Measurements from ENCODE around the gene C1orf174. TPM values are rescaled to one million over a fixed set of nuclear protein-coding genes. Genes with fewer than 3 reads are reported as not detected.

The C1orf174 gene
- total RNA-seq, result 10 to 100 TPM; 24.1 to 25.5 TPM

DNA sequence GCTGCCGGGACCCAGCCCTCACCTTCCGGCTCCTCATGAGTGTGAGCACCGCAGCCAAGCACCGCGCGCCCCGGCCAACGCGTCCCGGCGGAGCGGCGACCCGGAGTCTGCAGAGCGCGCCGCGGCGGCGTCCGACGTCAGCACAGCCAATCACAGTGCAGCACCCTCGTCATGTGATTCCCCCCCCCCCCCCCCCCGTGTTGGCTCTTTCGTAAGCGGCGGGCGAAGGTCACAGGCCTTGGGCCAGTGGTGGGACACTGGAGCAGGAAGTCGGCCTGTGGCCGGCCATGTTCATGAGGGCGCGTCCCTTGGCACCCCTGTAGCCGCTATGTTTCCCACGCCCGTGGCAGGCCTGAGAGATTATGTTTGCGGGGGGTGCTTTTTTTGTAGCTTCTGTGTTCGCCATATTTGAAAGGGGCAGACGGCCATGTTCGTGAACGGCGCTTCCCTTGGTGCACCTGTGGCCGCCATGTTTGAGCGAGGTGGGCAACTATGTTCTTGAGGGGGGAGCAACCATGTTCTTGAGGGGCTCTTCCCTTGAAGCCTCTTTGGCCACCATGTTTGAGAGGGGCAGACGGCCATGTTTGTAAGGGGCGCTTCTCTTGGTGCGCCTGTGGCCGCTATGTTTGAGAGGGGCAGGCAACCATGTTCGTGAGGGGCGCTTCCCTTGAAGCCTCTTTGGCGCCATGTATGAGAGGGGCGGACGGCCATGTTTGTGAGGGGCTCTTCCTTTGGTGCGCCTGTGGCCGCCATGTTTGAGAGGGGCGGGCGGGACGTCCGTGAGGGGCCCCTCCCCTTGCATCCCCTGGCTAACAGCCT lies at the start of gene C1orf174:
Gene C1orf174 (minus strand): TSS at position 123 of the 819 bp plus-strand sequence. CDS start 86 bp downstream, at position 37.
- DNase-seq, result peak; percentile 93
- Mint-ChIP-seq H3K27me3 (no peaks in the 10 kb centered on the region), H3K27ac (peak within 1 kb of the TSS; percentile 99), H3K4me1 (peaks cover 50% of the 10 kb centered on the region), H3K4me3 (peak within 1 kb of the TSS; percentile 94), H3K9me3 (peaks cover 6% of the 10 kb centered on the region), H3K36me3 (ENCODE audit: low read depth) (peaks cover 15% of the 10 kb centered on the region)
- ChIA-PET CTCF (interaction anchor here (0.9 to 2.1 kb wide), 7 partner anchors 9 to 281 kb away, joined by 3 to 10 read pairs (median 3); partner anchors contain the start of genes CEP104 and DFFB), POLR2A (interaction anchor here (0.9 to 3.2 kb wide), 8 partner anchors 9 to 107 kb away, joined by 3 to 21 read pairs (median 6); partner anchors contain the start of genes CEP104, DFFB and LRRC47)

DNA sequence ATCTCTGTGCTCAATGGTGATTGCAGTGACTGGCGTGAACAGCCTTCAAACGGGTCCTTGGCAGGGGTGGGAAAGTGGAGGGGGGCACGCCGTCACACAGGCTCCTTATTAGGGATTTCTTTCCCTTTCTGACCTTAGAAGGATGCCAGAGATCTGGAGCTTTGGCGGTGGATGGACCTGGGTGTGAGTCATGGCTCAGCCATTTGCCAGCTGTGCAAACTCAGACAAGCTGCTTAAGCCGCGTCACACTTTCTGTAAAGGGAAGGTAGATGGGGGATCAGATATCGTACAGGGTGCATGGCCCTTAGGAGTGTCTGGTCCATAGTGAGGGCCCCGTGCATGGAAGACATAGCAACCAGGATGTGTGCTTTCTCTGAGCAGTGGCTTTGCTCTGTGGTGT lies 48.3 kb upstream of the C1orf174 start:
- ChIA-PET POLR2A (no interaction called here), CTCF (no interaction called here)
- Mint-ChIP-seq H3K9me3 (no peaks in the 10 kb centered on the region), H3K27ac (no peak overlapping the region), H3K4me3 (no peak overlapping the region), H3K36me3 (ENCODE audit: low read depth) (no peaks in the 10 kb centered on the region), H3K27me3 (peaks cover 2% of the 10 kb centered on the region), H3K4me1 (no peaks in the 10 kb centered on the region)
- no peak for DNase-seq

DNA sequence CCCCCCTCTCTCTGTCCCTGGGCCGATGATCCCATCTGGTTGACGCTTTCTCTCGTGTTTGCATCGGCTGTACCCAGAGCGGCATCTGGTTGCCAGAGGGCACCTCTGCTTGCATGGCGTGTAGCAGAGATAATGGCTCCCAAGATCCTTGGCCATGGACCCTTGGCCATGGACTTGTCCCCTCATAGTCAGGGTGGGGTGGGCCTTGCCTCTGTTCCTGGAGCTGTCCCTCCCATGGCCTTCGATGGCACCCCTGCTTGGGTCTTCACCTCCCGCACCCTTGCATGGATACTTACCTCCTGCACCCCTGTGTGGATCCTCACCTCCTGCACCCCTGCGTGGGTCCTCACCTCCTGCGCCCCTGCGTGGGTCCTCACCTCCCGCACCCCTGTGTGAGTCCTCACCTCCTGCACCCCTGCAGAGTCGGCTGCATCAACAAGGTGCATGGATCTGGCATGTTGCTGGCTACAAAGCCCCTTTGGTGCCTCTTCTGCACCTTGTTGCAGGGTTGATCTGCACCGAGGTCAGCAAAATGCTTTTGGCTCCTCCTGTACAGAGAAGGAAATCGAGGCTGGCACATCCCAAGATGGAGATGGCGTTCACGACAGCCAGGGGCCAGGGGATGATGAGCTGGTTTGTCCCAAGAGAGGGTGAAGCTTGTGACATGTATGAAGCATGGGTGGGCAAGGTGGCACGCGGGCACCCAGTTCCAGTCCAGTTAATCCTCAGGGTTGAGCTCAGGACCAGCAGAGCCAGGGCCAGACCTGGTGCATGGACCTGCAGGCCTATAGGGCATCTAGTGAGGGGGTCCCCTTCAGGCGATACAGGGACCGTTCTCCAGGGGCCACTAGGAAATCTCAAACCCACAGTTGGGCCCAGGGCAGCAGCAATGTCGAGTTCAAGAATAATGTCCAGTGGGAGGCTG lies 46.1 kb upstream of the C1orf174 start:
- CTCF ChIA-PET, result no interaction called here
- Mint-ChIP-seq H3K4me3 (no peak overlapping the region), H3K27ac (no peak overlapping the region), H3K4me1 (no peaks in the 10 kb centered on the region), H3K9me3 (no peaks in the 10 kb centered on the region), H3K27me3 (no peaks in the 10 kb centered on the region), H3K36me3 (ENCODE audit: low read depth) (no peaks in the 10 kb centered on the region)
- DNase-seq, result no peak
- POLR2A ChIA-PET, result no interaction called here

DNA sequence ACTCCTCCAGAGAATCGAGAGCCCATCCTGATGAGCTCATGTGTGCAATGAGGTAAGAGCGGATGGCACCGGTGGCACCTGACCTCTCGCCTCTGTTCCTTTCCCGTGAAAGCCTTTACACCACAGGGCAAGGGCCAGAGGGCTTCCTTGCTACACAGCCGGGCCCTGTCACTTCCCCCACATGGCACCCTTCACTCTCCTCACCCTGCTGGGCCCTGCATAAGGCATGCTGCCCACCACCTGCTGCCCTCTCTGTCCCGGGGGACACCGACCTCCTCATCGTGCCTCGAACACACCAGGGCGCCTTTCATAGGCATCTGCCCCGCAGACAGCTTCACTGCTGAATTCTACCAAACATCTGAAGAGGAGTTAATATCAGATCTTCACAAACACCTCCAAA lies 45.1 kb upstream of the C1orf174 start:
- H3K4me1 Mint-ChIP-seq, result no peaks in the 10 kb centered on the region
- no peaks in the 10 kb centered on the region for H3K27me3 Mint-ChIP-seq
- CTCF ChIA-PET, result no interaction called here
- no peak for DNase-seq
- H3K9me3 Mint-ChIP-seq, result no peaks in the 10 kb centered on the region
- H3K27ac Mint-ChIP-seq, result no peak overlapping the region
- POLR2A ChIA-PET, result no interaction called here
- H3K4me3 Mint-ChIP-seq, result no peak overlapping the region
- no peaks in the 10 kb centered on the region for H3K36me3 Mint-ChIP-seq (ENCODE audit: low read depth)

DNA sequence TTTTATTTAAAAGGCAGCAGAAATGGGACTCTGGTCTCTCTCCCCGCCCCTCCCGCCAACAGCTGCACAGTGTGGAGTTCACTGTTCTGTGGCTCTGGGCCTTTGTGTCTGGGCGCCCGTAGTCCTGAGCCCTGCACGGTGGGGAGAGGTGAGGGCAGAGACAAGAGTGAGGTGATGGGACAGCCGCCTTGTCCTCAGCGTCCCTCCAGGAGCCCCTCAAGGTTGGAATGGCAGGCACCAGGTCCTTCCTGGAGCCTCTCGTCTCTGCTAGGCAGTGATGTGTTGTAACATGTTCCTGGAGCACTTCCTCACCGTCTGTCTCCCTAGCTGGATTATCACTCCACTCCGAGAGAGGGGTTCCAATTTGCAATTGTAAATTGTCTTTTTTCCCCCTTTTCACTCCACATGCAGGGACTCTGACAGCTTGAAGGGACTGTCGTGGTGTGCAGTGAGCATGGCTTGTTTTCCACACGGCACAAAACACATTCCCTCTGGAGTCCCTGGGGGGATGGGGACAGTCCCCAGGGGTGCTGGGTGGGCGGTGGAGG lies 44.6 kb upstream of the C1orf174 start:
- no peaks in the 10 kb centered on the region for H3K27me3 Mint-ChIP-seq
- no peaks in the 10 kb centered on the region for H3K36me3 Mint-ChIP-seq (ENCODE audit: low read depth)
- H3K4me1 Mint-ChIP-seq, result no peaks in the 10 kb centered on the region
- no peak overlapping the region for H3K4me3 Mint-ChIP-seq
- ChIA-PET CTCF (no interaction called here), POLR2A (no interaction called here)
- no peak for DNase-seq
- H3K27ac Mint-ChIP-seq, result no peak overlapping the region
- no peaks in the 10 kb centered on the region for H3K9me3 Mint-ChIP-seq

DNA sequence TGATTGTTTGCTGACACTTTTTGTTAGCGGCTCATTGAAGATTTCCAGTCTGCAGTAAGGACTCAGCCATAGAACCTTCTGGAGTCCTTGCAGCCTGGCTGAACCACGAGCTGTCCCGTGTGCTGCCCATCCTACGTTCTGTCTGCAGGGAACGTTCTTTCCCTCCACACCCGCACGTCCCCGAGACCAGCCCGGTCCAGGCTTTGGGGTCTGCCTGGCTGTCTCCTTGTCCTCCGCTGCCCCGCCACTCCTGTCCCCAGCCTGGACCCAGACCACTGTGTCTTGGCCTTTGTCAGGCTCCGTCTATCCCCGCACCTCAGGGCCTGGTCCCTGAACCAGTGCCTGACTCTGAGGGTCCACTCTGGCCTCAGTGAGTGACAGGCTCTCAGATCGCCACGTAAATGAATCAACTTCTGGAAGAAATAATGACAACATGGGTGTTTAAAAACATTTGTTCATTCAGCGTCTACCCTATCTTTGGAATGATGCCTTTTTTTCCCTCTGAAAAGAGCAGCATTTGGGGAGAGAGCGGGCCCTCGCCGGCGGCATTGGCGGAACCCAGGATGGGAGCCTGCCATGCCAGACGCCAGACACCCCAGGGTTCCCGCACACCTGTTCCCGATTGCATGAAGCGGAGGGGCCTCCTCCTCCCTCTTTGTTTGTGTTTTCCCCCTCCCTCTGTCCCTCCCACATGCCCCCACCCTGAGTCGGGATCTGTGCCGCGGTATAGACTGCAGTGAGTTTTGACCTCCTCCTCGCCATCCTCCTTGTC lies 43.9 kb upstream of the C1orf174 start:
- H3K27me3 Mint-ChIP-seq, result no peaks in the 10 kb centered on the region
- no peak for DNase-seq
- H3K36me3 Mint-ChIP-seq (ENCODE audit: low read depth), result no peaks in the 10 kb centered on the region
- H3K4me3 Mint-ChIP-seq, result no peak overlapping the region
- H3K9me3 Mint-ChIP-seq, result no peaks in the 10 kb centered on the region
- CTCF ChIA-PET, result no interaction called here
- H3K4me1 Mint-ChIP-seq, result no peaks in the 10 kb centered on the region
- no peak overlapping the region for H3K27ac Mint-ChIP-seq
- POLR2A ChIA-PET, result no interaction called here

DNA sequence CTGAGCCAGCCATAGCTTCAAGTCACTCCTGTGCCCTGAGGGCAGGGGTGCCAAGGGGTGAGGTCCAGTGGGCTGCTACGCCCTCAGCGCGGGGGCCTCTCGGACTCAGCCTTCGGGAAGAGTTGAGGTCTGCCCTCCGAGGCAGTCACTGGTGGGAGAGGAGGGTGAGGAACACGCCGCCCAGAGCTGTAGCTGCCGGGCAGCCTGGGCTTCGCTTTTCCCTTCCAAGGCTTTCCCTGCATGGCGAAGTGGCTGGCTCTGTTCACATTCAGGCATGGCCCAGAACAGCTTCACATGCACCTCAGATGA lies 43.0 kb upstream of the C1orf174 start:
- Mint-ChIP-seq H3K9me3 (no peaks in the 10 kb centered on the region), H3K27me3 (no peaks in the 10 kb centered on the region), H3K36me3 (ENCODE audit: low read depth) (no peaks in the 10 kb centered on the region), H3K4me1 (no peaks in the 10 kb centered on the region), H3K27ac (no peak overlapping the region), H3K4me3 (no peak overlapping the region)
- POLR2A ChIA-PET, result no interaction called here
- CTCF ChIA-PET, result no interaction called here
- DNase-seq, result no peak

DNA sequence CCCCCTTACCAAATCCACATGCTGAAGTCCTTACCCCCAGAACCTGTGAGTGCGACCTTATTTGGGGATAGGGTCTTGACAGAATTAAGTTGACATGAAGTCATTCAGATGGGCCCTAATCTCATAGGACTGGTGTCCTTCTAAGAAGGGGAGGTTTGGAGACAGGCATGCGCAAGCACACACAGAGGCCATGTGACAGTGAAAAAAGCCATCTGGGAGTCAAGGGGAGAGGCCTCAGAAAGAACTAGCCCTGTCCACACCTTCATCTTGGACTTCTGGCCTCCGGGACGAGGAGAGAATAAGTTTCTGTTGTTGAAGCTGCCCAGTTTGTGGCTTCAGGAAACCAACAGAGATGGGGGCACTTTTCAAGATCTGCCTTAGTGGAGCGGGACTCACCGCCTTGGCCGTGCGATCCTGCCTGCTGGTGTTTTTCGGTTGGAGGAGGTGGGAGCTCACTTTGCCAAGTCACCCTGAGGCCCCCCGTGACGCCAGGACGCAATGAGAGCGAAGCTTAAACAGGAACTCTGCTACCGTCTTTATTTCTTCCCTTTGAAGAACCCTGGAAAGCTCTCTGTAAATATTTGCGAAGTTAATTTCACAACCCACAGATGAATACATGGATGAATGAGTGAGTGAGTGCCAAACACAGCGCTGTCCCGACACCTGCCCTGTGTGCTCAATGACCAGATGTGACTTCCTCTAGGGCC lies 42.5 kb upstream of the C1orf174 start:
- no peak overlapping the region for H3K27ac Mint-ChIP-seq
- H3K9me3 Mint-ChIP-seq, result no peaks in the 10 kb centered on the region
- no peaks in the 10 kb centered on the region for H3K4me1 Mint-ChIP-seq
- no peak for DNase-seq
- no peaks in the 10 kb centered on the region for H3K36me3 Mint-ChIP-seq (ENCODE audit: low read depth)
- CTCF ChIA-PET, result no interaction called here
- no peaks in the 10 kb centered on the region for H3K27me3 Mint-ChIP-seq
- H3K4me3 Mint-ChIP-seq, result no peak overlapping the region
- POLR2A ChIA-PET, result no interaction called here

DNA sequence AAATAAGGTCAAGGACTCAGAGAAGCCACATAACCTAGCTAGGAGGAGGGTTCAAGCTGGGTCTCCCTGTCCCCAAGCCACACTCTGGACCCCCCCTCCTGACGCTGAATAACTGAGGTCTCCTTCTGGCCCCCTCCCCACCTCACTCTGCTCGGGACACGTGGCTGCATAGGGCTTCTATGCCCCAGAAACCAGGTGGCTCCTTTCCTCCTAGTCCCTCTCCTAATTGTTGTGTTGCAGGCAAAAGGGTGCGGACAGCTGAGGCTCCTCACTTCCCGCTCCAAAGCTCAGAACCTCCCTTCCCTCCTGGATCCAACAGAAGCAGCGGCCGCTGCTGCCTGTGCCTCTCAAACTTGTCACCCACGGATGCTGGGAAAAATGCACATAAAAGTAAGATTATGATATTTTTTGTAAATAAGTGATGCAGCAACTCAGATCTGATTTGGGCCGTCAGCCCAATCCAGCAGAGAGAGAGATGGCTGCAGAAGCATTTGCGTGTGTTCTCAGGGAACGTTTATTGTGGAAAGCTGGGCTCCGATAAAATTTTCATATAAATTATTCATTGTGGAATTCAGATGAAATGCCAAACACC lies 40.8 kb upstream of the C1orf174 start:
- Mint-ChIP-seq H3K4me1 (no peaks in the 10 kb centered on the region), H3K36me3 (ENCODE audit: low read depth) (no peaks in the 10 kb centered on the region), H3K27ac (no peak overlapping the region), H3K4me3 (no peak overlapping the region), H3K27me3 (no peaks in the 10 kb centered on the region), H3K9me3 (no peaks in the 10 kb centered on the region)
- CTCF ChIA-PET, result no interaction called here
- POLR2A ChIA-PET, result no interaction called here
- DNase-seq, result no peak

DNA sequence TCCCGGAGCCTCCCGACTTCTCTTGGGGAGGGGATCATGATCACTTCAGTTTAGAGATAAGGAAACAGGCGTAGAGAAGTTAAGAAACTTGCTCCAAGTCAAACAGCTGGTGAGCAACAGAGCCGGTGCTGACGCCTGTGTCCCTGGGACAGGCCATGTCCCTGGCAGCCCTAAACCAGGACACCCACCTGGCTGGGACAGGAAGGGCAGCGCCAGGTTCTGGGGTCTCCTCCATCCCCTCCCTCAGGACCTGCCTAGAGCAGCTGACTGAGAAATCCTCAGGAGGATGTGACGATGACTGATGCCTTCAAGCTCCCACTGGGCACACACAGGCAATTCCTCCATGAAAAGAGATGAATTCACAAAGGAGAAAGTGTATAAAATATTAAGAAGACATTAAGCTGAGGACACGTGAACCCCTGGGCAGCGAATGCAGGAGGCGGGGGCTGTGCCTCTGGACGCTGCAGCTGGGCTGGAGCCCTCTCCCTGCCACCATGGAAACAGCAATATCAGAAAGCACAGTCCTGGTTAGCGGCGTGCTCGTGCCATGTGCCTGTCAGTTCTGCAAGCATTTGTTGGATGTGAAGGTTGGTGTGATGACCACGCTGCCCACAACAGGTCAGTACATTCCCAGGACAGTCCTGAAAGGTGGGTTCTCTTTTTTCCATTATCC lies 40.1 kb upstream of the C1orf174 start:
- Mint-ChIP-seq H3K9me3 (no peaks in the 10 kb centered on the region), H3K27me3 (no peaks in the 10 kb centered on the region), H3K4me1 (no peaks in the 10 kb centered on the region), H3K4me3 (no peak overlapping the region), H3K36me3 (ENCODE audit: low read depth) (no peaks in the 10 kb centered on the region), H3K27ac (no peak overlapping the region)
- no peak for DNase-seq
- CTCF ChIA-PET, result no interaction called here
- POLR2A ChIA-PET, result no interaction called here

DNA sequence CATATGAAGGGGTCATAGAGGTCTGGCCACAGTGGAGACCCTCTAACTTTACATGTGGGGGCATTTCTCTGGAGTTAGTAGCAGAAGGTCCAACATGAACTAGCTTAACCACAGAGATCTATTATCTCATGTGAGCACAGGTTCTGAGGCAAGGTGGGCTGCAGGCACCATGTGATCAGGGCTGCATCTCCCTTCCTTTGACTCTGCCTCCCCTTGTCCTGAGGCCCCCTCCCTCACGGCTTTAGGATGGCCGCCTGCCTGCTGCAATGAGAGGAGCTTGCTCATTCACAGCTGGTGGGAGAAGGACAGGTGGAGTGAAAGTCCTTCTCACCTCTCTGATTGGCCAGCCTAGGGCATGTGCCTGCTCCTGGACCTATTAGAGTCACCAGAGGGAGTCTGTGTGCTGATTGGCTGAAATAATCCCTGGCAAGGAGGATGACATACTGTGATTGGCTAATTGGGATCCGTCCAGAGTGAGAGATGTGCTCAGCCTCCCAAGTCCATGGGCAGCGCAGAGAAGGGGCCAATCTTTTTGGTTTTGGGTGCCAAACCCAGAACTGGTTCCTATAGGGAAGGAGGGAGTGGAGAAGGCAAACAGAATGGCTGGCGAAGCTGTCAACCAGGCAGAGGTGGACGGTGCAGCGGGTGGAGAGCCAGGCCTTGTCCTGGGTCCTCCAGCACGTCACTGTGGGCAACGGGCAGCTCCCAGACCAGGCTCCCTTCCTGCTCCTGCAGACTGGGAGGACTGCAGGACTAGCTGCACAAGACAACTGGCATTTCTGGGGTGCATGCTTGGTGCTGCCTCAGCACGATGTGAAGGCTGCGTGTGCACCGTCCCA lies 39.4 kb upstream of the C1orf174 start:
- Mint-ChIP-seq H3K27me3 (no peaks in the 10 kb centered on the region), H3K36me3 (ENCODE audit: low read depth) (no peaks in the 10 kb centered on the region), H3K27ac (no peak overlapping the region), H3K4me1 (no peaks in the 10 kb centered on the region), H3K4me3 (no peak overlapping the region), H3K9me3 (no peaks in the 10 kb centered on the region)
- ChIA-PET POLR2A (no interaction called here), CTCF (no interaction called here)
- no peak for DNase-seq

All from activated CD4-positive, alpha-beta memory T cell treated with anti-CD3 and anti-CD28 coated beads, Interleukin-2, amount 10 ng/mL, durations not matched to agents 7 days and 5 days (primary cell).